Testis (tissue), 2 donors: Measurements from ENCODE around the gene DAPP1.

Experiments
- CTCF ChIP-seq, 3 experiments: fragments of 450-650 bp in 2 of 3; fragments of 200-600 bp in 1 of 3; sonication (generic) in 1 of 3; IDR thresholded peaks; one replicate each; pipeline ENCODE4 v1.5.1; 2016 to 2019; ENCODE audit warnings: antibody characterized with exemption in 3 of 3, mild to moderate bottlenecking in 2 of 3, moderate library complexity in 1 of 3
- POLR2A ChIP-seq: fragments of 450-650 bp; IDR thresholded peaks from one replicate; pipeline ENCODE4 v1.6.1; 2017; ENCODE audit warnings: antibody characterized with exemption, mild to moderate bottlenecking, moderate library complexity

DNA sequence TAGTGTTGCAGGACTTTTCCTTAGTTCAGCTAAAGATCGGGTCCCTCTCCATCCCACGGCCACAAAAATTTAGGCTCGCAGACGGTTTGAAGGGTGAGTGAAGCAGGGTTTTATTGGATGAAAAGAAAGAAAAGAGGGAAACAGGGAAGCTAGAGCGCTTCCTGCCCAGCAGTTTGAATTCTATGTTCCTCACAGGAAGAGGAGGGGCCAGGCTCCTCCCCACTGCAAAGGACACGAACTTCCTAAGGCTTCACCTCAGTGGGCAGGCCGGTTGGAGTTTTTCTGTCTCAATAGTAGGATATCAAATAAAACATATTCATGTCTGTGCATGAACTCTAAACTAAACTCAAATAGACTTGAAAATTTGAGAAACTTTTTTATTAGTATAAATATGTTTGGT is 27.4 kb downstream of the DAPP1 start:
- TF ChIP-seq CTCF (IDR thresholded peaks at IDR 0.05) (no peak), POLR2A (no peak)
